Measurements from ENCODE around the gene SHLD2. TPM values are rescaled to one million over a fixed set of nuclear protein-coding genes. Genes with fewer than 3 reads are reported as not detected.
A peak's percentile ranks its signal among the peaks of the same experiment; 100 is the strongest.
"Not testable (repeated sequence)": the region's sequence is repeated elsewhere in the genome, so short reads cannot be mapped to it uniquely, and the experiment has no call there.

The SHLD2 gene
- total RNA-seq, 2 experiments from 2014 or later = 16.7 to 17.6 TPM

DNA sequence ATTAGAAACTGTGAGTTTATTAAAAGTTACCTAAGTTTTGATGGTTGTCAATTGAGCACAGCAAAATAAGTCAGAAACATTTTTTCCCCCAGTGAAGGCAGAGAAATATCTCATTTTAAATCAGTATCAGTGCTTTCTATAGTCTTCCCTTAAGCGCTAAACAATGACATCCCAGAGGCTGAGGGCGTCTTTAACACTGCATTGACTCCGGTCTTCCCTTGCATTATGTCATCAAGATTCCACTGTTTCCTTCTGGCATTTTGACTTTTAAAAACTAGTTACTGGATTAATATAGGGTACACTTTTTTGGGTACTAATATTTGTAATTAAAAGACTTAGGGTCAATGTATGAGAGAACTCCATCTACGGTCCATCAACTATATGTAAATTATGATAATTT, 4.2 kb upstream of the SHLD2 start:
- CTCF ChIA-PET = no interaction called here
- Mint-ChIP-seq H3K4me1 (ENCODE audit: low read depth) (peaks cover 56% of the 10 kb centered on the region), H3K27me3 (ENCODE audit: low read depth) (no peaks in the 10 kb centered on the region), H3K9me3 (no peaks in the 10 kb centered on the region), H3K27ac (no peak overlapping the region), H3K4me3 (no peak overlapping the region), H3K36me3 (ENCODE audit: low read depth) (peaks cover 38% of the 10 kb centered on the region)
- DNase-seq = no peak
- intact Hi-C loops (cut with micrococcal nuclease) = loop anchor here (10.0 kb wide), 2 partner anchors 254 to 376 kb away; no protein-coding TSS in a partner anchor

DNA sequence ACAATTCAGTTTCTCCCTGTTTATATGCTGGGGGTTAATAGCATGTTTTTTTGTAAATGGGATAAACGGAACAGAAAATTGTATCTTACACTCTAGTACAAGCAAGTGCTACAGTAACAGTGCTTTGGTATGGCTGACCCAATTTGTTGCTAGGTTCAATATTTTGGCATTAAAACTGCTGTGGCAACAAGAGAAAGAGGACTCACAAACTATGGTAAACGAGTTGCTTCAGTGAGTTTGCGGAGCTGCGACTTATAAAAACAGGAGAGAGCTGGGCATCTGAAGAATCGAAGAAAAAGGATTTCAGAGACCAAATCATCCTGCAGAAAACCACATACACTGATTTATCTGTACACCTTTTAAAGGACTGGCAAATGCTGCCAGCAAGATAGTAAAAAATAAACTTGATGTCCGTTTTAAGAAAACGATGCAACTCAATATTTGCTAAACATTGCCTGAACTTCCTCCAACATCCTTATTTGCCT, 2.6 kb upstream of the SHLD2 start:
- Mint-ChIP-seq H3K4me3 (peak overlapping the region; percentile 96), H3K27me3 (ENCODE audit: low read depth) (no peaks in the 10 kb centered on the region), H3K9me3 (no peaks in the 10 kb centered on the region), H3K4me1 (ENCODE audit: low read depth) (peaks cover 49% of the 10 kb centered on the region), H3K27ac (peak overlapping the region; percentile 92), H3K36me3 (ENCODE audit: low read depth) (peaks cover 32% of the 10 kb centered on the region)
- intact Hi-C loops (cut with micrococcal nuclease) = loop anchor here (10.0 kb wide), 2 partner anchors 252 to 378 kb away; no protein-coding TSS in a partner anchor
- no peak for DNase-seq
- CTCF ChIA-PET = no interaction called here

DNA sequence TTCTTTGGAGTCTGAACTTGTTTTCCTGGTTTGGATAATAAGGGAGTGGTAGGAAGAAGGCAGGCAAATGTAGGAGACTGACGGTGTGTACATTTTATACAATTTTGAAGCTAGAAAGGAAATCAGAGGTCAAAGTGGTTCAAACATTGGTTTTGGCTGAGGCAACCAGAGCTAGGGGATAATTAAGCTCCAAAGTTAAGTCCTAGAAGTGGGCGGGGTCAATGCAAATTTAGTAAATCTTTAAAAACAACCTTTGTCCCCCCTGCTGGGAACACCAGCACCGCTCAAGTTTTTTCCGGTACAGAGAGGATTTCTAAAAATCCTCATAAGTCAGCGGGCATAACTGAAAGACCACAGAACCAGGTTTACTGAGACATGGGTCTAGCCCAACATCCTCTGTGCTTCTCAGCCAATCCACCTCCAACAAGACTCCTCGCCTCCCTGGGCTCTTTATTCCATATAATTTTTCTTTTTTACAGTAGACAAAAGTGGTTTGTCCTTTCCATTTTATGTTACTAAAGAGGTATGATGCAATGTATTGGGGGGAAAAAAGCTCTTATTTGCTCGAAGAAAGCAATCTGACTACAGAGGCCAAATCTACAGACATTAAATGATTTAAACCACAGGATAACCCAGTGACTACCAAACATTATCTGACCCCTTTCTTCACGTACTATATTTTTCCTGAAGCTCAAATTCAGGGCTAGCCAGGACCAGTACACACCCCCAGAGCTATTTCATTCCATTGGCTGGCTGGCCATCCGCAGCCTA, 2.0 kb upstream of the SHLD2 start:
- H3K4me1 Mint-ChIP-seq (ENCODE audit: low read depth) = peaks cover 46% of the 10 kb centered on the region

GRCh38 chr10:87093632-87094372, 1.2 kb upstream of the SHLD2 start:
- intact Hi-C loops (cut with micrococcal nuclease) = loop anchor here (1.0 to 10.0 kb wide), 8 partner anchors 10 to 725 kb away; partner anchors contain the start of genes ATAD1 and BMPR1A
- no peaks in the 10 kb centered on the region for H3K9me3 Mint-ChIP-seq
- peaks cover 23% of the 10 kb centered on the region for H3K36me3 Mint-ChIP-seq (ENCODE audit: low read depth)
- CTCF ChIA-PET = interaction anchor here (0.8 kb wide), 1 partner anchor 127 kb away, joined by 5 read pairs; no protein-coding TSS in a partner anchor
- no peaks in the 10 kb centered on the region for H3K27me3 Mint-ChIP-seq (ENCODE audit: low read depth)
- peak overlapping the region; percentile 96 for H3K4me3 Mint-ChIP-seq
- peaks cover 44% of the 10 kb centered on the region for H3K4me1 Mint-ChIP-seq (ENCODE audit: low read depth)
- peak; percentile 84 for DNase-seq
- peak overlapping the region; percentile 92 for H3K27ac Mint-ChIP-seq

More for the DNA sequence above, 2.0 kb upstream of the SHLD2 start:
- CTCF ChIA-PET = interaction anchor here (0.8 kb wide), 1 partner anchor 126 kb away, joined by 5 read pairs; no protein-coding TSS in a partner anchor
- H3K27me3 Mint-ChIP-seq (ENCODE audit: low read depth) = no peaks in the 10 kb centered on the region
- intact Hi-C loops (cut with micrococcal nuclease) = loop anchor here (10.0 kb wide), 2 partner anchors 252 to 378 kb away; no protein-coding TSS in a partner anchor
- H3K9me3 Mint-ChIP-seq = no peaks in the 10 kb centered on the region
- peak; percentile 67 for DNase-seq
- peak overlapping the region; percentile 96 for H3K4me3 Mint-ChIP-seq
- peaks cover 27% of the 10 kb centered on the region for H3K36me3 Mint-ChIP-seq (ENCODE audit: low read depth)
- peak overlapping the region; percentile 92 for H3K27ac Mint-ChIP-seq

DNA sequence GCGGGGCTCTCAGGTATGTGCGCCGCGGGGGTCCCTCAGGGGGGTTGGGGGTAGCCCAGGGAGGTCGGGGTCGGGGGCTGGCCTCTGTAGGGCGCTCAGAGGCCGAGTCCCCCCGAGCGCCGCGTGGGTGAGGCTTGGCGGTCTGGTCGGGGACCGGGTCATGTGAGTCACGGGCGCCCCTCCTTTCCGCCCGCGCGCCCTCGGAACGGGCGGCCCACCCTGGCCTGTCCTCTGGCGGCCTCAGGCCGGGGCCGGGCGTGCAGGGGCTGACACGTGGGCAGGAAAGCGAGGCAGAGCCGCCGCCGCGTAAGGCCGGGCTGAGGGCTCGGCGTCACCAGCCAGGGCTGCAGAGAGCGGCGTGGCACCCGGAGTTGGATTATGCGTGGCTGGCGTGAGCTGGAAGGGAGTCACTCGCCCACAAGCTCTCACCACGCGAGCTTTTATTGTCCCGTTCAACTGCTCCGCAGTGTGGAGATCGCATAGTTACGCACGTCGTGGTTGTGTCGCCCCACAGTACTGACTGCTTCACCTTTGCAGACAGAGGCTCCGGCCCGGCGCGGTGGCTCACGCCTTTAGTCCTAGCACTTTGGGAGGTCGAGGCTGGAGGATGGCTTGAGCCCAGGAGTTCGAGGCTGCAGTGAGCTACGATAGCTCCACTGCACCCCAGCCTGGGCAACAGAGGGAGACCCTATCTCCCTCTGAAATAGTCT, 385 bp downstream of the SHLD2 start:
- H3K4me3 Mint-ChIP-seq = peak overlapping the region; percentile 81
- CTCF ChIA-PET = interaction anchor here (1.3 kb wide), 1 partner anchor 158 kb away, joined by 3 read pairs; no protein-coding TSS in a partner anchor
- H3K4me1 Mint-ChIP-seq (ENCODE audit: low read depth) = peaks cover 36% of the 10 kb centered on the region
- DNase-seq = peak; percentile 78
- peak overlapping the region; percentile 73 for H3K27ac Mint-ChIP-seq
- H3K27me3 Mint-ChIP-seq (ENCODE audit: low read depth) = no peaks in the 10 kb centered on the region
- intact Hi-C loops (cut with micrococcal nuclease) = loop anchor here (2.0 to 10.0 kb wide), 6 partner anchors 157 to 723 kb away; partner anchors contain the start of genes ATAD1 and BMPR1A
- no peaks in the 10 kb centered on the region for H3K9me3 Mint-ChIP-seq
- peaks cover 24% of the 10 kb centered on the region for H3K36me3 Mint-ChIP-seq (ENCODE audit: low read depth)

- Mint-ChIP-seq H3K9me3 (no peaks in the 10 kb centered on the region), H3K27me3 (ENCODE audit: low read depth) (no peaks in the 10 kb centered on the region), H3K4me1 (ENCODE audit: low read depth) (peaks cover 12% of the 10 kb centered on the region), H3K27ac (no peak overlapping the region), H3K4me3 (no peak overlapping the region), H3K36me3 (ENCODE audit: low read depth) (peaks cover 19% of the 10 kb centered on the region)
- no peak for DNase-seq
- intact Hi-C loops (cut with micrococcal nuclease) = no loop called here
- CTCF ChIA-PET = interaction anchor here (0.6 kb wide), 1 partner anchor 27 kb away, joined by 3 read pairs; no protein-coding TSS in a partner anchor
Measured at GRCh38 chr10:87101996-87102395, 7.0 kb downstream of the SHLD2 start.

GRCh38 chr10:87104727-87105126, 9.7 kb downstream of the SHLD2 start:
- H3K9me3 Mint-ChIP-seq; intact Hi-C loops (cut with micrococcal nuclease); CTCF ChIA-PET; H3K27me3 Mint-ChIP-seq (ENCODE audit: low read depth); DNase-seq; H3K4me1 Mint-ChIP-seq (ENCODE audit: low read depth); H3K27ac Mint-ChIP-seq; H3K4me3 Mint-ChIP-seq: not testable (repeated sequence)
- peaks cover 28% of the 10 kb centered on the region for H3K36me3 Mint-ChIP-seq (ENCODE audit: low read depth)

DNA sequence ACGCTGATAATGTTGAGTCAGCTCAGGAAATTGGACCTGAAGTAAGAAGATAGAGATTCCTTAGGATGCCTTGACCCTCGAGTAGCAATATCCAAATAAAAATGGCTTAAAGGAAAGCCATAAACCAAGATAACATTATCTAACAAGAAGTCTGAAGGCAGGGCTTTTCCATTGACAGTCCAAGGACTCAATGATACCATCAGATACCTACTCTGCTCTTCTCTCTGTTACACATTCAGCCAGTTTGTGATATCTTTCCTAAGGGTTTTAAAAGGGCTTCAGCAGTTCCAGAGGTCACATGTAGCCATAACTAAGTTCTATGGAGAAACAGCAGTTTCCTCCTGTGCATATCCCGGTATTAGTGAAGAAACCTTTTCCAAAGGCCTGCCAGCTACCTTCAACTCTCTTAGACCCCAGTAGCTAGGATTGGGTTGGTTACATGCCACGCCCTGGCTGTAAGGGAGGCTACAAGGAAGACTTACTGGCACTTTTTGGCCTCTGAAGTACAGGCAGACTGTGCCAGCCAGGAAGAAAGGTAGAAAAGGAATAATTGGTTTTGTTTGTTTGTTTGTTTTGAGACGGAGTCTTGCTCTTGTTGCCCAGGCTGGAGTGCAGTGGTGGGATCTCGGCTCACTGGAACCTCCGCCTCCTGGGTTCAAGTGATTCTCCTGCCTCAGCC, 10.6 kb downstream of the SHLD2 start:
- H3K27ac Mint-ChIP-seq = no peak overlapping the region
- H3K9me3 Mint-ChIP-seq = no peaks in the 10 kb centered on the region
- no peak overlapping the region for H3K4me3 Mint-ChIP-seq
- CTCF ChIA-PET = no interaction called here
- H3K36me3 Mint-ChIP-seq (ENCODE audit: low read depth) = peaks cover 32% of the 10 kb centered on the region
- no peaks in the 10 kb centered on the region for H3K4me1 Mint-ChIP-seq (ENCODE audit: low read depth)
- intact Hi-C loops (cut with micrococcal nuclease) = no loop called here
- no peaks in the 10 kb centered on the region for H3K27me3 Mint-ChIP-seq (ENCODE audit: low read depth)
- DNase-seq = no peak

GRCh38 chr10:87118122-87118521, 23.1 kb downstream of the SHLD2 start:
- H3K4me1 Mint-ChIP-seq (ENCODE audit: low read depth); intact Hi-C loops (cut with micrococcal nuclease); H3K27ac Mint-ChIP-seq; H3K4me3 Mint-ChIP-seq; H3K36me3 Mint-ChIP-seq (ENCODE audit: low read depth); H3K27me3 Mint-ChIP-seq (ENCODE audit: low read depth); DNase-seq; CTCF ChIA-PET; H3K9me3 Mint-ChIP-seq: not testable (repeated sequence)

GRCh38 chr10:87119029-87119428, 24.0 kb downstream of the SHLD2 start:
- H3K9me3 Mint-ChIP-seq; H3K36me3 Mint-ChIP-seq (ENCODE audit: low read depth); CTCF ChIA-PET: not testable (repeated sequence)

DNA sequence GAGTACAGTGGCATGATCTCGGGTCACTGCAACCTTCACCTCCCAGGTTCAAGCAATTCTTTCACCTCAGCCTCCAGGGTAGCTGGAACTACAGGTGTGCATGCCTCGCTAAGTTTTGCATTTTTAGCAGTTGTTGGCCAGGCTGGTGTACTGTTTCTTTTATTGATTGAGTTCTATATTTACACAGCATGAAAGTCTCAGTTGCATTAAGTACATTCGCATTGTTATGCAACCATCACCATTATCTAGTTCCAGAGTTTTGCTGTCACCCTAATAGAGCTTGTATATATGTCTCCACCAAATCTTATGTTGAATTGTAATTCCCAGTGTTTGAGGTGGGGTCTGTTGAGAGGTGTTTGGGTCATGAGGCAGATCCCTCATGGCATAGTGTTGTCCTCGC, 28.3 kb downstream of the SHLD2 start:
- not testable (repeated sequence) for H3K27ac Mint-ChIP-seq; H3K36me3 Mint-ChIP-seq (ENCODE audit: low read depth); H3K9me3 Mint-ChIP-seq

More at GRCh38 chr10:87119029-87119428, 24.0 kb downstream of the SHLD2 start:
- H3K4me1 Mint-ChIP-seq (ENCODE audit: low read depth); intact Hi-C loops (cut with micrococcal nuclease); H3K4me3 Mint-ChIP-seq; DNase-seq; H3K27ac Mint-ChIP-seq; H3K27me3 Mint-ChIP-seq (ENCODE audit: low read depth): not testable (repeated sequence)

More for the DNA sequence above, 28.3 kb downstream of the SHLD2 start:
- CTCF ChIA-PET; H3K4me3 Mint-ChIP-seq; H3K4me1 Mint-ChIP-seq (ENCODE audit: low read depth); intact Hi-C loops (cut with micrococcal nuclease); H3K27me3 Mint-ChIP-seq (ENCODE audit: low read depth); DNase-seq: not testable (repeated sequence)

Measured in activated naive CD4-positive, alpha-beta T cell treated with anti-CD3 and anti-CD28 coated beads for 36 hours (primary cell).